ENCODE measurements around the gene NAALADL2. TPM values are rescaled to one million over a fixed set of nuclear protein-coding genes. Genes with fewer than 3 reads are reported as not detected.
A peak's percentile ranks its signal among the peaks of the same experiment; 100 is the strongest.

Gene NAALADL2
- total and polyA plus RNA-seq, 2 of the 4 experiments (the other 2 are of a cell fraction) = 3.8 to 19.2 TPM

DNA sequence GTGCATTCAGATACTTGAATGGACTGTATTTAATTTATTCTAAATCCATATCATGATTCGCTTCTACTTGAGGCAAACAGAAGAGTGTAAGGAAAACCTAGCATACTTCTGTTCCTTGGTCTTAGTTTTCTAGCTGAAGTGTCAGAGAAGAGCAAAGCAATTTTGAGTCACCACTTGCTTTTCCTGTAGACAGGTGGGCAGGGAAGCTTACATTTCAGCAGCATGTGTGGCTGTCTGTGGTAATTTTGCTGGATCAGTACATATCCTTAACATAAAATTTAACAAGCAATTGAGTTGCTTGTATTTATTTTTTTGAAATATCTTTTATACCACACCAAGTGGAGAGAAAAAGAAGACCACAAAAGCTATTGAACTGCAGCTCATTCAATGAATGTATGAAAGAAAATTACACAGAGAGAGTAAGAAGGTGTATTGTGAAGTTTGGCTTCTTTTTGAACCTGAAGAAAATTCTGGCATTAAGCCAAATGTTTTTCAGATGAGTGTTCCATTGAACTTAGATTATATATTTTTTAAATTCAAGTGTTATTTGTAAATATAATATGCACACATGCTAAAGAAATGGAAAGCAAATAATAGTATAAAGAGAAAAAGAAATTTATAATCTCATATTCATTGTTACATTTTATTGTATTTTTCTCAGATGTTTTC is 747.6 kb downstream of the NAALADL2 start:
- DNase-seq = peak; percentile 20
- POLR2A ChIA-PET (ENCODE audit: unreplicated experiment) = no interaction called here
- no peak overlapping the region for H3K4ac ChIP-seq (ENCODE audit: low read depth, low read length)
- no peaks in the 10 kb centered on the region for H3K9me3 ChIP-seq (ENCODE audit: control insufficient read depth, insufficient read depth, low read length)
- no peak overlapping the region for H3K56ac ChIP-seq (ENCODE audit: extremely low read depth, insufficient read depth, low read length)
- no TSS peak for BruUV-seq (replicated peaks)
- H2AK5ac ChIP-seq (ENCODE audit: low read depth, low read length) = no peak overlapping the region
- no peaks in the 10 kb centered on the region for H3K79me1 ChIP-seq (ENCODE audit: low read depth in 1 of 2, low read length in 2 of 2)
- H3K4me2 ChIP-seq (ENCODE audit: low read depth, low read length) = no peak overlapping the region
- no peak overlapping the region for H3K4me3 ChIP-seq (ENCODE audit: insufficient read depth, low read depth, low read length)
- no peak overlapping the region for H3K9ac ChIP-seq (ENCODE audit: low read depth, low read length)
- no peak overlapping the region for H2BK20ac ChIP-seq (ENCODE audit: low read depth, low read length)
- H4K8ac ChIP-seq (ENCODE audit: low read depth in 2 of 2, low read length in 2 of 2) = no peak overlapping the region
- no peak overlapping the region for H2BK5ac ChIP-seq (ENCODE audit: low read depth, low read length, poor library complexity, severe bottlenecking)
- no CpG with 5 or more reads among the region's 1 CpG for WGBS, 2 experiments (ENCODE audit: extremely low coverage in 2 of 2, insufficient read length in 1 of 2)
- H3K27me3 ChIP-seq (ENCODE audit: control insufficient read depth, insufficient read depth, low read length) = no peaks in the 10 kb centered on the region
- H4K5ac ChIP-seq (ENCODE audit: low read depth, low read length) = no peak overlapping the region
- TF ChIP-seq MXI1 (IDR thresholded peaks at IDR 0.05; ENCODE audit: borderline replicate concordance, low read depth, low read length) (no peak), RFX5 (IDR thresholded peaks at IDR 0.05; ENCODE audit: low read depth, low read length) (no peak), BHLHE40 (IDR thresholded peaks at IDR 0.05; ENCODE audit: low read depth, low read length) (no peak), MAFK (IDR thresholded peaks at IDR 0.05; ENCODE audit: low read depth, low read length) (no peak), FOS (IDR thresholded peaks at IDR 0.05; ENCODE audit: low read depth, low read length) (no peak), RCOR1 (IDR thresholded peaks at IDR 0.05; ENCODE audit: insufficient replicate concordance, low read length) (no peak), POLR2A (IDR thresholded peaks at IDR 0.05; ENCODE audit: low read depth, low read length) (no peak), NFE2L2 (IDR thresholded peaks at IDR 0.05; ENCODE audit: low read depth, low read length) (no peak), CHD1 (IDR thresholded peaks at IDR 0.05; ENCODE audit: low read depth, low read length) (no peak), SMC3 (IDR thresholded peaks at IDR 0.05; ENCODE audit: low read depth, low read length) (no peak)
- TF ChIP-seq, protein P1, sequence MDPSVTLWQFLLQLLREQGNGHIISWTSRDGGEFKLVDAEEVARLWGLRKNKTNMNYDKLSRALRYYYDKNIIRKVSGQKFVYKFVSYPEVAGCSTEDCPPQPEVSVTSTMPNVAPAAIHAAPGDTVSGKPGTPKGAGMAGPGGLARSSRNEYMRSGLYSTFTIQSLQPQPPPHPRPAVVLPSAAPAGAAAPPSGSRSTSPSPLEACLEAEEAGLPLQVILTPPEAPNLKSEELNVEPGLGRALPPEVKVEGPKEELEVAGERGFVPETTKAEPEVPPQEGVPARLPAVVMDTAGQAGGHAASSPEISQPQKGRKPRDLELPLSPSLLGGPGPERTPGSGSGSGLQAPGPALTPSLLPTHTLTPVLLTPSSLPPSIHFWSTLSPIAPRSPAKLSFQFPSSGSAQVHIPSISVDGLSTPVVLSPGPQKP (IDR thresholded peaks at IDR 0.05; ENCODE audit: borderline replicate concordance, low read depth, low read length) = no peak
- TF ChIP-seq, protein P2, sequence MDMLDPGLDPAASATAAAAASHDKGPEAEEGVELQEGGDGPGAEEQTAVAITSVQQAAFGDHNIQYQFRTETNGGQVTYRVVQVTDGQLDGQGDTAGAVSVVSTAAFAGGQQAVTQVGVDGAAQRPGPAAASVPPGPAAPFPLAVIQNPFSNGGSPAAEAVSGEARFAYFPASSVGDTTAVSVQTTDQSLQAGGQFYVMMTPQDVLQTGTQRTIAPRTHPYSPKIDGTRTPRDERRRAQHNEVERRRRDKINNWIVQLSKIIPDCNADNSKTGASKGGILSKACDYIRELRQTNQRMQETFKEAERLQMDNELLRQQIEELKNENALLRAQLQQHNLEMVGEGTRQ (IDR thresholded peaks at IDR 0.05; ENCODE audit: low read depth, low read length) = no peak
- TF ChIP-seq, protein P3, sequence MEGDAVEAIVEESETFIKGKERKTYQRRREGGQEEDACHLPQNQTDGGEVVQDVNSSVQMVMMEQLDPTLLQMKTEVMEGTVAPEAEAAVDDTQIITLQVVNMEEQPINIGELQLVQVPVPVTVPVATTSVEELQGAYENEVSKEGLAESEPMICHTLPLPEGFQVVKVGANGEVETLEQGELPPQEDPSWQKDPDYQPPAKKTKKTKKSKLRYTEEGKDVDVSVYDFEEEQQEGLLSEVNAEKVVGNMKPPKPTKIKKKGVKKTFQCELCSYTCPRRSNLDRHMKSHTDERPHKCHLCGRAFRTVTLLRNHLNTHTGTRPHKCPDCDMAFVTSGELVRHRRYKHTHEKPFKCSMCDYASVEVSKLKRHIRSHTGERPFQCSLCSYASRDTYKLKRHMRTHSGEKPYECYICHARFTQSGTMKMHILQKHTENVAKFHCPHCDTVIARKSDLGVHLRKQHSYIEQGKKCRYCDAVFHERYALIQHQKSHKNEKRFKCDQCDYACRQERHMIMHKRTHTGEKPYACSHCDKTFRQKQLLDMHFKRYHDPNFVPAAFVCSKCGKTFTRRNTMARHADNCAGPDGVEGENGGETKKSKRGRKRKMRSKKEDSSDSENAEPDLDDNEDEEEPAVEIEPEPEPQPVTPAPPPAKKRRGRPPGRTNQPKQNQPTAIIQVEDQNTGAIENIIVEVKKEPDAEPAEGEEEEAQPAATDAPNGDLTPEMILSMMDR (conservative IDR thresholded peaks at IDR 0.05; ENCODE audit: low read depth, low read length) = no peak
- in situ Hi-C loops (cut with MboI; ENCODE audit: low sequenced_read_pairs) (no loop called here), dilution Hi-C loops (cut with HindIII; ENCODE audit: low sequenced_read_pairs, unreplicated experiment) (no loop called here), intact Hi-C loops (cut with micrococcal nuclease) (no loop called here)
- ATAC-seq (ENCODE audit: low read depth) = no peak
- no peak overlapping the region for H2BK120ac ChIP-seq (ENCODE audit: low read depth, low read length)
- H2BK15ac ChIP-seq (ENCODE audit: low read depth, low read length) = no peak overlapping the region
- no peak overlapping the region for H2AFZ ChIP-seq (replicated peaks; ENCODE audit: low read length, poor library complexity)
- no peaks in the 10 kb centered on the region for H3K36me3 ChIP-seq (ENCODE audit: control insufficient read depth, insufficient read depth, low read length)
- H3K23ac ChIP-seq (ENCODE audit: low read depth, low read length) = no peak overlapping the region
- H4K20me1 ChIP-seq (ENCODE audit: insufficient read depth, low read length) = no peaks in the 10 kb centered on the region
- H3K9me1 ChIP-seq (ENCODE audit: insufficient read depth, low read length) = no peaks in the 10 kb centered on the region
- H2AK9ac ChIP-seq (replicated peaks; ENCODE audit: low read depth, low read length, poor library complexity) = no peak overlapping the region
- CTCF ChIA-PET = interaction anchor here (0.6 kb wide), 1 partner anchor 346 kb away, joined by 3 read pairs; no protein-coding TSS in a partner anchor
- H4K91ac ChIP-seq (ENCODE audit: insufficient read depth, low read depth, low read length) = no peak overlapping the region
- H3K18ac ChIP-seq (ENCODE audit: low read depth, low read length) = no peak overlapping the region
- no peak overlapping the region for H3K27ac ChIP-seq (ENCODE audit: insufficient read depth, low read length)
- H3K4me1 ChIP-seq (ENCODE audit: control insufficient read depth, insufficient read depth, low read length) = no peaks in the 10 kb centered on the region
- no peak overlapping the region for H3K14ac ChIP-seq (replicated peaks; ENCODE audit: low read depth, low read length)

All from IMR-90 (cell line).